ENCODE measurements around the gene NR2C2AP. TPM values are rescaled to one million over a fixed set of nuclear protein-coding genes. Genes with fewer than 3 reads are reported as not detected.

NR2C2AP gene
- total and polyA plus RNA-seq, 2 of the 13 experiments (the other 11 are each of a cell fraction or from before 2014, with no cell fraction given): 12.2 to 26.8 TPM

DNA sequence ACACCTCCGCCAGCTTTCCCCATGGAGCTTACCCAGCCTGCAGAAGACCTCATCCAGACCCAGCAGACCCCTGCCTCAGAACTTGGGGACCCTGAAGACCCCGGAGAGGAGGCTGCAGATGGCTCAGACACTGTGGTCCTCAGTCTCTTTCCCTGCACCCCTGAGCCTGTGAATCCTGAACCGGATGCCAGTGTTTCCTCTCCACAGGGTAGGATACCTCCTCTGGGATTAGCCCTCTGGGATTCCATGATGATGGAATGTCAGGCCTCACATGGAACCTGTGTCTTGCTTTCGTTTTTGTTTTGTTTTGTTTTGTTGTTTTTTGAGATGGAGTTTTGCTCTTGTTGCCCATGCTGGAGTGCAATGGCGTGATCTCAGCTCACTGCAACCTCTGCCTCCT is 9.3 kb downstream of the NR2C2AP start:
- no peak for TF ChIP-seq MYNN (CRISPR knock-in tag; IDR thresholded peaks at IDR 0.05; ENCODE audit: low read depth)
- no peak for TF ChIP-seq ZNF263 (CRISPR knock-in tag; IDR thresholded peaks at IDR 0.05)
- TF ChIP-seq ZNF598 (CRISPR knock-in tag; IDR thresholded peaks at IDR 0.05; ENCODE audit: borderline replicate concordance): 0 out of 2 replicates have a peak, but pooled peaks have one; percentile 42
- Histone ChIP-seq H3K9ac (ENCODE audit: insufficient read depth, low read depth, low read length) (0 out of 2 replicates have a peak overlapping the region, but pooled peaks have one; percentile 91), H3K27ac (ENCODE audit: extremely low read length, insufficient read depth, low read length) (no peak overlapping the region), H3K4me1 (ENCODE audit: insufficient read depth, low read length) (peaks cover 28% of the 10 kb centered on the region), H3K79me2 (ENCODE audit: insufficient read depth, low read length) (peaks cover 17% of the 10 kb centered on the region), H3K4me3 (replicated peaks in 1 of 3; ENCODE audit: insufficient read depth in 1 of 3, low read depth in 2 of 3, low read length in 3 of 3) (no peak overlapping the region), H3K27me3 (ENCODE audit: control insufficient read depth in 1 of 2, insufficient read depth in 2 of 2, low read length in 2 of 2) (no peaks in the 10 kb centered on the region; a peak in 1 of 5 replicates), H2AFZ (ENCODE audit: low read length) (no peak overlapping the region), H3K36me3 (replicated peaks in 1 of 2; ENCODE audit: control insufficient read depth in 1 of 2, insufficient read depth in 2 of 2, low read length in 2 of 2) (peaks cover 0 to 15% of the 10 kb centered on the region in 2 experiments; a peak in 4 of 5 replicates), H3K9me3 (ENCODE audit: low read length) (no peaks in the 10 kb centered on the region), H4K20me1 (ENCODE audit: insufficient read depth, low read length) (no peaks in the 10 kb centered on the region), H3K4me2 (ENCODE audit: low read depth, low read length) (peak overlapping the region; percentile 89)
- intact Hi-C loops (cut with micrococcal nuclease; ENCODE audit: unreplicated experiment) (loop anchor here (2.0 kb wide), 1 partner anchor 127 kb away; the partner anchor contains the start of genes MAU2 and SUGP1), in situ Hi-C loops (cut with HindIII; ENCODE audit: extremely low pct_ligation_motif_present, low pct_unique_long_range_greater_than_20kb) (no loop called here)
- ChIA-PET POLR2A (interaction anchor here (1.2 to 2.7 kb wide), 3 partner anchors 8 to 31 kb away, joined by 4 to 43 read pairs (median 8); partner anchors contain the start of gene NR2C2AP), CTCF (ENCODE audit: low intra/inter-chr PET ratio, low total read pairs) (no interaction called here)
- no peak for FAIRE-seq
- ATAC-seq: no peak
- WGBS (ENCODE audit: low lambda C conversion rate): 96% methylated on average over 5 of the region's 5 CpGs
- BruUV-seq (replicated peaks): no TSS peak
- no peak for DNase-seq (ENCODE audit: low spot score)

- peak overlapping the region; percentile 91 for H3K9ac ChIP-seq (ENCODE audit: insufficient read depth, low read depth, low read length)
- H3K36me3 ChIP-seq (replicated peaks in 1 of 2; ENCODE audit: control insufficient read depth in 1 of 2, insufficient read depth in 2 of 2, low read length in 2 of 2): peaks cover 0 to 9% of the 10 kb centered on the region in 2 experiments; a peak in 4 of 5 replicates
- no peaks in the 10 kb centered on the region for H3K9me3 ChIP-seq (ENCODE audit: low read length)
- DNase-seq (ENCODE audit: low spot score) (no peak), ATAC-seq (peak; percentile 7), FAIRE-seq (no peak)
- ChIA-PET POLR2A (interaction anchor here (0.6 to 2.7 kb wide), 6 partner anchors 9 to 87 kb away, joined by 3 to 43 read pairs (median 3); partner anchors contain the start of gene NR2C2AP), CTCF (ENCODE audit: low intra/inter-chr PET ratio, low total read pairs) (no interaction called here)
- H3K79me2 ChIP-seq (ENCODE audit: insufficient read depth, low read length): peaks cover 17% of the 10 kb centered on the region
- in situ Hi-C loops (cut with HindIII; ENCODE audit: extremely low pct_ligation_motif_present, low pct_unique_long_range_greater_than_20kb) (no loop called here), intact Hi-C loops (cut with micrococcal nuclease; ENCODE audit: unreplicated experiment) (loop anchor here (2.0 kb wide), 1 partner anchor 128 kb away; the partner anchor contains the start of genes MAU2 and SUGP1)
- 4% methylated on average over 11 of the region's 22 CpGs for WGBS (ENCODE audit: low lambda C conversion rate)
- H3K4me2 ChIP-seq (ENCODE audit: low read depth, low read length): peak overlapping the region; percentile 89
- no peaks in the 10 kb centered on the region for H4K20me1 ChIP-seq (ENCODE audit: insufficient read depth, low read length)
- H3K4me1 ChIP-seq (ENCODE audit: insufficient read depth, low read length): peaks cover 28% of the 10 kb centered on the region
- peak overlapping the region; percentile 89 for H2AFZ ChIP-seq (ENCODE audit: low read length)
- BruUV-seq (replicated peaks): TSS peak; percentile 87
- H3K4me3 ChIP-seq (replicated peaks in 1 of 3; ENCODE audit: insufficient read depth in 1 of 3, low read depth in 2 of 3, low read length in 3 of 3): peak overlapping the region; percentile 62 to 98 (median 76)
- H3K27ac ChIP-seq (ENCODE audit: extremely low read length, insufficient read depth, low read length): peak overlapping the region; percentile 68
- H3K27me3 ChIP-seq (ENCODE audit: control insufficient read depth in 1 of 2, insufficient read depth in 2 of 2, low read length in 2 of 2): no peaks in the 10 kb centered on the region; a peak in 1 of 5 replicates
- TF ChIP-seq PRDM10 (CRISPR knock-in tag; IDR thresholded peaks at IDR 0.05; ENCODE audit: low read depth): no peak
- TF ChIP-seq NCOR1 (IDR thresholded peaks at IDR 0.05; ENCODE audit: borderline replicate concordance, low read length): no peak
- 0 out of 2 replicates have a peak, but pooled peaks have one; percentile 19 for TF ChIP-seq SIX4 (CRISPR knock-in tag; IDR thresholded peaks at IDR 0.05)
- TF ChIP-seq, protein P1, sequence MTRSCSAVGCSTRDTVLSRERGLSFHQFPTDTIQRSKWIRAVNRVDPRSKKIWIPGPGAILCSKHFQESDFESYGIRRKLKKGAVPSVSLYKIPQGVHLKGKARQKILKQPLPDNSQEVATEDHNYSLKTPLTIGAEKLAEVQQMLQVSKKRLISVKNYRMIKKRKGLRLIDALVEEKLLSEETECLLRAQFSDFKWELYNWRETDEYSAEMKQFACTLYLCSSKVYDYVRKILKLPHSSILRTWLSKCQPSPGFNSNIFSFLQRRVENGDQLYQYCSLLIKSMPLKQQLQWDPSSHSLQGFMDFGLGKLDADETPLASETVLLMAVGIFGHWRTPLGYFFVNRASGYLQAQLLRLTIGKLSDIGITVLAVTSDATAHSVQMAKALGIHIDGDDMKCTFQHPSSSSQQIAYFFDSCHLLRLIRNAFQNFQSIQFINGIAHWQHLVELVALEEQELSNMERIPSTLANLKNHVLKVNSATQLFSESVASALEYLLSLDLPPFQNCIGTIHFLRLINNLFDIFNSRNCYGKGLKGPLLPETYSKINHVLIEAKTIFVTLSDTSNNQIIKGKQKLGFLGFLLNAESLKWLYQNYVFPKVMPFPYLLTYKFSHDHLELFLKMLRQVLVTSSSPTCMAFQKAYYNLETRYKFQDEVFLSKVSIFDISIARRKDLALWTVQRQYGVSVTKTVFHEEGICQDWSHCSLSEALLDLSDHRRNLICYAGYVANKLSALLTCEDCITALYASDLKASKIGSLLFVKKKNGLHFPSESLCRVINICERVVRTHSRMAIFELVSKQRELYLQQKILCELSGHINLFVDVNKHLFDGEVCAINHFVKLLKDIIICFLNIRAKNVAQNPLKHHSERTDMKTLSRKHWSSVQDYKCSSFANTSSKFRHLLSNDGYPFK (CRISPR knock-in tag; IDR thresholded peaks at IDR 0.05; ENCODE audit: borderline replicate concordance): no peak
- TF ChIP-seq ZNF317 (CRISPR knock-in tag; IDR thresholded peaks at IDR 0.05): peak; percentile 32; the same call in 1 of the 2 replicates
- TF ChIP-seq PRMT3 (CRISPR knock-in tag; IDR thresholded peaks at IDR 0.05; ENCODE audit: borderline replicate concordance, low read depth): no peak
- TF ChIP-seq ZFY (CRISPR knock-in tag; IDR thresholded peaks at IDR 0.05): 0 out of 2 replicates have a peak, but pooled peaks have one; percentile 4
Measured at GRCh38 chr19:19192910-19193423, 10.2 kb downstream of the NR2C2AP start.

Data from HepG2 (cell line).